ENCODE data around the gene RSPH6A.

GRCh38 chr19:45800070-45800553, 15.0 kb downstream of the RSPH6A start:
- TF ChIP-seq CTCF (conservative IDR thresholded peaks at IDR 0.05; ENCODE audit: low read length) (no peak), EZH2phosphoT487 (IDR thresholded peaks at IDR 0.05; ENCODE audit: borderline replicate concordance) (no peak)

All from Loucy (cell line).